Neutrophil (primary cell): ENCODE results near the gene POFUT2.

Source experiments
- H3K27ac ChIP-seq: fragments of 200-600 bp; sonication (generic); 2 replicates; pipeline ENCODE4 v1.5.1; 2016; ENCODE audit warnings: mild to moderate bottlenecking, moderate library complexity
- H3K27me3 ChIP-seq: fragments of 200-600 bp; sonication (generic); 2 replicates; pipeline ENCODE4 v1.6.0; 2016; ENCODE audit warnings: mild to moderate bottlenecking
- H3K36me3 ChIP-seq: fragments of 200-600 bp; sonication (generic); 2 replicates; pipeline ENCODE4 v1.5.1; 2017
- H3K4me1 ChIP-seq, 2 experiments: fragments of 200-600 bp in 1 of 2; sonication (generic) in 1 of 2; 1 replicate in 1 of 2; 2 replicates in 1 of 2; pipeline versions ENCODE4 v1.5.1 to v1.6.1; 2013 to 2016; ENCODE audit warnings: low read depth in 1 of 2, low read length in 1 of 2, mild to moderate bottlenecking in 1 of 2, moderate library complexity in 1 of 2; ENCODE audit not compliant: control insufficient read depth in 1 of 2, insufficient read depth in 1 of 2
- H3K4me3 ChIP-seq, 2 experiments: fragments of 200-600 bp in 1 of 2; sonication (generic) in 1 of 2; 1 replicate in 1 of 2; 2 replicates in 1 of 2; pipeline ENCODE4 v1.5.1; 2013 to 2016; ENCODE audit warnings: low read depth in 1 of 2, low read length in 1 of 2, mild to moderate bottlenecking in 1 of 2, moderate library complexity in 1 of 2
- H3K9me3 ChIP-seq: fragments of 200-600 bp; sonication (generic); 2 replicates; pipeline ENCODE4 v1.5.1; 2016
- CTCF ChIP-seq: fragments of 200-600 bp; sonication (generic); IDR thresholded peaks from 2 replicates; pipeline ENCODE4 v1.5.1; 2016; ENCODE audit warnings: antibody characterized with exemption

Gene POFUT2

DNA sequence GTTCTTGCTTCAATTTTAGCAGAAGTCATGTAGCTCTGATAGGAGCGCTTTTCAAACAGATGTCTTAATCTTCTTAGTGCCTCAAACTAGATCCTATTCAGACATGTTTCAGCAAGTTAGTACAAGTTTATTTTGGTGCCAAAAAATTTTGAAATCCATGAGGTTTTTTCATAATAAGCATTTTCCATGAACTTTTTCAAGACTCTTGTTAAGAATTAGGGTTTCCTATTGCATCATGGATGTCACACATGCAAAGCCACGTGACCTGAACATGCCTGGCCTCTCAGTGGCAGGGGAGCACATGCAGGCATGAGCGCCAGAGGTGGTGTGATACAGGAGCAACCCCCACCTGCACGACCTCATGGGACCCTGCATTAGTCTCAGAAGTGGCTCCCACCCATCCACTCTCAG, 67.6 kb downstream of the POFUT2 start:
- no peaks in the 10 kb centered on the region for H3K4me1 ChIP-seq
- no peaks in the 10 kb centered on the region for H3K36me3 ChIP-seq
- TF ChIP-seq CTCF: no peak
- H3K4me3 ChIP-seq: no peak overlapping the region
- H3K27ac ChIP-seq: no peak overlapping the region
- H3K9me3 ChIP-seq: no peaks in the 10 kb centered on the region
- H3K27me3 ChIP-seq: no peaks in the 10 kb centered on the region

- no peaks in the 10 kb centered on the region for H3K9me3 ChIP-seq
- H3K27ac ChIP-seq: no peak overlapping the region
- H3K4me1 ChIP-seq: no peaks in the 10 kb centered on the region
- H3K27me3 ChIP-seq: no peaks in the 10 kb centered on the region
- TF ChIP-seq CTCF: no peak
- no peak overlapping the region for H3K4me3 ChIP-seq
- H3K36me3 ChIP-seq: no peaks in the 10 kb centered on the region
Observed at GRCh38 chr21:45219517-45219916, 68.2 kb downstream of the POFUT2 start.

- Histone ChIP-seq H3K9me3 (no peaks in the 10 kb centered on the region), H3K27me3 (no peaks in the 10 kb centered on the region), H3K36me3 (no peaks in the 10 kb centered on the region), H3K27ac (no peak overlapping the region), H3K4me1 (no peaks in the 10 kb centered on the region), H3K4me3 (no peak overlapping the region)
- TF ChIP-seq CTCF: no peak
Observed at GRCh38 chr21:45217010-45217409, 70.7 kb downstream of the POFUT2 start.

DNA sequence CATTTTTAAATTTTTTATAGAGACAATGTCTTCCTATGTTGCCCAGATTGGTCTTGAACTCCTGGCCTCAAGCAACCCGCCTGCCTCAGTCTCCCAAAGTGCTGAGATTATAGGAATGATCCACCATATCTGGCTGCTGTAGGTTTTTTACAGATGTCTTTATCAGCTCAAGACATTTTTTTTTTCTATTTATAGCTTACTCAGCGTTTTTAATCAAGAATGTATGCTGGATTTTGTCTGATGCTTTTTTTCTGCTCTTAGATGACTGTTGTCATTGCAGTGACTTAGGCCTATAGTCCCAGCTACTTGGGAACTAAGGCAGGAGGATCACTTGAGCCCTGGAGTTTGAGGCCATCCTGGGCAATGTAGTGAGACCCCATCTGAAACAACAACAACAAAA, 72.5 kb downstream of the POFUT2 start:
- Histone ChIP-seq H3K4me1 (no peaks in the 10 kb centered on the region), H3K4me3 (no peak overlapping the region), H3K36me3 (no peaks in the 10 kb centered on the region), H3K9me3 (no peaks in the 10 kb centered on the region), H3K27ac (no peak overlapping the region), H3K27me3 (no peaks in the 10 kb centered on the region)
- no peak for TF ChIP-seq CTCF
